HepG2 (cell line): Measurements from ENCODE around the gene STIM1. TPM values are rescaled to one million over a fixed set of nuclear protein-coding genes. Genes with fewer than 3 reads are reported as not detected.

ENCODE experiments used
- ARNT2 ChIP-seq: sonication (generic); formaldehyde crosslinking; IDR thresholded peaks from 2 replicates; pipeline ENCODE4 v1.8.0; 2022; ENCODE audit warnings: mild to moderate bottlenecking, low read depth, missing genetic modification reagents, moderate library complexity
- ATM ChIP-seq: fragments of 450-650 bp; IDR thresholded peaks from 2 replicates; pipeline ENCODE4 v1.7.1; 2017; ENCODE audit warnings: mild to moderate bottlenecking, borderline replicate concordance
- HNF1B ChIP-seq: sonication (generic); formaldehyde crosslinking; IDR thresholded peaks from 2 replicates; pipeline ENCODE4 v1.5.1; 2020; ENCODE audit warnings: mild to moderate bottlenecking, moderate library complexity, missing genetic modification reagents
- JARID2 ChIP-seq: sonication (generic); formaldehyde crosslinking; IDR thresholded peaks from 2 replicates; pipeline ENCODE4 v1.8.1; 2023; ENCODE audit warnings: missing genetic modification reagents, inconsistent platforms; ENCODE audit not compliant: insufficient replicate concordance
- JUND ChIP-seq: sonication (generic); formaldehyde crosslinking; IDR thresholded peaks from 2 replicates; pipeline ENCODE4 v1.8.0; 2022; ENCODE audit warnings: mild to moderate bottlenecking, missing genetic modification reagents
- MAX ChIP-seq: IDR thresholded peaks from 2 replicates; pipeline ENCODE4 v1.6.1; 2012; ENCODE audit warnings: inconsistent platforms
- NCOA5 ChIP-seq: sonication (generic); formaldehyde crosslinking; IDR thresholded peaks from 2 replicates; pipeline ENCODE4 v1.4.0; 2020; ENCODE audit warnings: missing genetic modification reagents
- POLR2AphosphoS2 ChIP-seq: IDR thresholded peaks from 2 replicates; pipeline ENCODE4 v1.6.1; 2011; ENCODE audit warnings: low read depth, low read length, improper control_type of control experiment
- POLR2AphosphoS5 ChIP-seq: IDR thresholded peaks from 2 replicates; pipeline ENCODE4 v1.6.1; 2012; ENCODE audit warnings: low read depth, low read length
- TCF12 ChIP-seq, 2 experiments: fragments of 450-650 bp in 1 of 2; sonication (generic) in 1 of 2; formaldehyde crosslinking in 1 of 2; IDR thresholded peaks; 2 replicates each; pipeline versions ENCODE4 v1.6.1 to v1.8.0; 2017 to 2022; ENCODE audit warnings: antibody characterized with exemption in 1 of 2, mild to moderate bottlenecking in 1 of 2, missing genetic modification reagents in 1 of 2, moderate library complexity in 1 of 2
- ZNF205 ChIP-seq: IDR thresholded peaks from 2 replicates; pipeline ENCODE4 v1.6.1; 2018; ENCODE audit warnings: missing biosample characterization, missing genetic modification reagents
- ZNF460 ChIP-seq: sonication (generic); formaldehyde crosslinking; IDR thresholded peaks from 2 replicates; pipeline ENCODE4 v1.5.1; 2020; ENCODE audit warnings: missing genetic modification reagents, mild to moderate bottlenecking, borderline replicate concordance
- ZNF614 ChIP-seq: IDR thresholded peaks from 2 replicates; pipeline ENCODE4 v1.6.1; 2018; ENCODE audit warnings: missing biosample characterization, missing genetic modification reagents, inconsistent platforms, borderline replicate concordance
- ZNF644 ChIP-seq: IDR thresholded peaks from 2 replicates; pipeline ENCODE4 v1.6.1; 2016; ENCODE audit warnings: low read depth
- polyA plus RNA-seq, 8 experiments: library from polyadenylated mRNA; depleted of rRNA in 3 of 8; stranded (reverse) in 7 of 8; unstranded in 1 of 8; fragments of >200 nt; fragmentation: Illumina TruSeq in 4 of 8; extraction: Trizol in 4 of 8; gene quantifications; 2 replicates each; pipeline versions ENCODE4 v1.2.1 to v1.2.3, GENCODE V29; 2011 to 2016; ENCODE audit warnings: low read depth in 4 of 8, missing spikeins in 1 of 8, mixed read lengths in 1 of 8; ENCODE audit not compliant: insufficient read depth in 1 of 8
- total RNA-seq, 5 experiments: library from RNA; depleted of rRNA; stranded (reverse); fragments of >200 nt; fragmentation: Illumina TruSeq; extraction: Trizol; gene quantifications; 2 replicates each; pipeline ENCODE4 v1.2.3, GENCODE V29; 2016; ENCODE audit warnings: low read depth in 1 of 5
- TF ChIP-seq, protein P1 (sequence below): sonication (generic); formaldehyde crosslinking; IDR thresholded peaks from 2 replicates; pipeline ENCODE4 v1.9.0; 2021; ENCODE audit warnings: missing genetic modification reagents, borderline replicate concordance
- TF ChIP-seq, protein P2 (sequence below): sonication (generic); formaldehyde crosslinking; IDR thresholded peaks from 2 replicates; pipeline ENCODE4 v1.4.0; 2020; ENCODE audit warnings: missing genetic modification reagents, mild to moderate bottlenecking, borderline replicate concordance
- TF ChIP-seq, protein P3 (sequence below): sonication (generic); formaldehyde crosslinking; IDR thresholded peaks from 2 replicates; pipeline ENCODE4 v1.4.0; 2020; ENCODE audit warnings: missing genetic modification reagents

Gene STIM1
- total and polyA plus RNA-seq, 2 of the 13 experiments (the other 11 are each of a cell fraction or from before 2014, with no cell fraction given), result 19.2 to 28.5 TPM

DNA sequence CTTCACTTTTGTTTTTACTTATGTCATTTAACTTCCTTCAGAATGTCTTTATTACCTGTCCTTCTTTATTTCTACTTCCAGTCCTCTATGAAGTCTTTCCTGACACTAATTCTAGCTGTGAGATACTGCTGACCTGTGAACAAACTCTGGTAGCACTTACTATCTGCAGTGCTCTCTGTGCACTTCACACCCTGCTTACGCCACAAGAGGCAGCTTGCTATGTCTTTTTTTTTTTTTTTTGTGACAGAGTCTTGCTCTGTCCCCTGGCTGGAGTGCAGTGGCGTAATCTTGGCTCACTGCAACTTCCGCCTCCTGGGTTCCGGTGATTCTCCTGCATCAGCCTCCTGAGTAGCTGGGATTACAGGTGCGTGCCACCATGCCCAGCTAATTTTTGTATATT lies 10.7 kb downstream of the STIM1 start (continued):
- no peak for TF ChIP-seq JUND (CRISPR knock-in tag)
- no peak for TF ChIP-seq ATM
- no peak for TF ChIP-seq POLR2AphosphoS2
- 0 out of 2 replicates have a peak, but pooled peaks have one; percentile 21 for TF ChIP-seq MAX
- TF ChIP-seq, protein P1, sequence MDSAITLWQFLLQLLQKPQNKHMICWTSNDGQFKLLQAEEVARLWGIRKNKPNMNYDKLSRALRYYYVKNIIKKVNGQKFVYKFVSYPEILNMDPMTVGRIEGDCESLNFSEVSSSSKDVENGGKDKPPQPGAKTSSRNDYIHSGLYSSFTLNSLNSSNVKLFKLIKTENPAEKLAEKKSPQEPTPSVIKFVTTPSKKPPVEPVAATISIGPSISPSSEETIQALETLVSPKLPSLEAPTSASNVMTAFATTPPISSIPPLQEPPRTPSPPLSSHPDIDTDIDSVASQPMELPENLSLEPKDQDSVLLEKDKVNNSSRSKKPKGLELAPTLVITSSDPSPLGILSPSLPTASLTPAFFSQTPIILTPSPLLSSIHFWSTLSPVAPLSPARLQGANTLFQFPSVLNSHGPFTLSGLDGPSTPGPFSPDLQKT (CRISPR knock-in tag), result no peak
- no peak for TF ChIP-seq TCF12 (IDR thresholded peaks at IDR 0.05)
- no peak for TF ChIP-seq TCF12 (CRISPR knock-in tag; IDR thresholded peaks at IDR 0.05)
- no peak for TF ChIP-seq ZNF614 (CRISPR knock-in tag)
- TF ChIP-seq HNF1B, result no peak
- no peak for TF ChIP-seq JARID2 (CRISPR knock-in tag)
- no peak for TF ChIP-seq POLR2AphosphoS5
- TF ChIP-seq NCOA5, result no peak
- TF ChIP-seq, protein P2, sequence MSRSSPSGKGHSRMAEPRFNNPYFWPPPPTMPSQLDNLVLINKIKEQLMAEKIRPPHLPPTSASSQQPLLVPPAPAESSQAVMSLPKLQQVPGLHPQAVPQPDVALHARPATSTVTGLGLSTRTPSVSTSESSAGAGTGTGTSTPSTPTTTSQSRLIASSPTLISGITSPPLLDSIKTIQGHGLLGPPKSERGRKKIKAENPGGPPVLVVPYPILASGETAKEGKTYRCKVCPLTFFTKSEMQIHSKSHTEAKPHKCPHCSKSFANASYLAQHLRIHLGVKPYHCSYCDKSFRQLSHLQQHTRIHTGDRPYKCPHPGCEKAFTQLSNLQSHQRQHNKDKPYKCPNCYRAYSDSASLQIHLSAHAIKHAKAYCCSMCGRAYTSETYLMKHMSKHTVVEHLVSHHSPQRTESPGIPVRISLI, result peak; percentile 98
- no peak for TF ChIP-seq ZNF644
- no peak for TF ChIP-seq ZNF205 (CRISPR knock-in tag)
- TF ChIP-seq, protein P3, sequence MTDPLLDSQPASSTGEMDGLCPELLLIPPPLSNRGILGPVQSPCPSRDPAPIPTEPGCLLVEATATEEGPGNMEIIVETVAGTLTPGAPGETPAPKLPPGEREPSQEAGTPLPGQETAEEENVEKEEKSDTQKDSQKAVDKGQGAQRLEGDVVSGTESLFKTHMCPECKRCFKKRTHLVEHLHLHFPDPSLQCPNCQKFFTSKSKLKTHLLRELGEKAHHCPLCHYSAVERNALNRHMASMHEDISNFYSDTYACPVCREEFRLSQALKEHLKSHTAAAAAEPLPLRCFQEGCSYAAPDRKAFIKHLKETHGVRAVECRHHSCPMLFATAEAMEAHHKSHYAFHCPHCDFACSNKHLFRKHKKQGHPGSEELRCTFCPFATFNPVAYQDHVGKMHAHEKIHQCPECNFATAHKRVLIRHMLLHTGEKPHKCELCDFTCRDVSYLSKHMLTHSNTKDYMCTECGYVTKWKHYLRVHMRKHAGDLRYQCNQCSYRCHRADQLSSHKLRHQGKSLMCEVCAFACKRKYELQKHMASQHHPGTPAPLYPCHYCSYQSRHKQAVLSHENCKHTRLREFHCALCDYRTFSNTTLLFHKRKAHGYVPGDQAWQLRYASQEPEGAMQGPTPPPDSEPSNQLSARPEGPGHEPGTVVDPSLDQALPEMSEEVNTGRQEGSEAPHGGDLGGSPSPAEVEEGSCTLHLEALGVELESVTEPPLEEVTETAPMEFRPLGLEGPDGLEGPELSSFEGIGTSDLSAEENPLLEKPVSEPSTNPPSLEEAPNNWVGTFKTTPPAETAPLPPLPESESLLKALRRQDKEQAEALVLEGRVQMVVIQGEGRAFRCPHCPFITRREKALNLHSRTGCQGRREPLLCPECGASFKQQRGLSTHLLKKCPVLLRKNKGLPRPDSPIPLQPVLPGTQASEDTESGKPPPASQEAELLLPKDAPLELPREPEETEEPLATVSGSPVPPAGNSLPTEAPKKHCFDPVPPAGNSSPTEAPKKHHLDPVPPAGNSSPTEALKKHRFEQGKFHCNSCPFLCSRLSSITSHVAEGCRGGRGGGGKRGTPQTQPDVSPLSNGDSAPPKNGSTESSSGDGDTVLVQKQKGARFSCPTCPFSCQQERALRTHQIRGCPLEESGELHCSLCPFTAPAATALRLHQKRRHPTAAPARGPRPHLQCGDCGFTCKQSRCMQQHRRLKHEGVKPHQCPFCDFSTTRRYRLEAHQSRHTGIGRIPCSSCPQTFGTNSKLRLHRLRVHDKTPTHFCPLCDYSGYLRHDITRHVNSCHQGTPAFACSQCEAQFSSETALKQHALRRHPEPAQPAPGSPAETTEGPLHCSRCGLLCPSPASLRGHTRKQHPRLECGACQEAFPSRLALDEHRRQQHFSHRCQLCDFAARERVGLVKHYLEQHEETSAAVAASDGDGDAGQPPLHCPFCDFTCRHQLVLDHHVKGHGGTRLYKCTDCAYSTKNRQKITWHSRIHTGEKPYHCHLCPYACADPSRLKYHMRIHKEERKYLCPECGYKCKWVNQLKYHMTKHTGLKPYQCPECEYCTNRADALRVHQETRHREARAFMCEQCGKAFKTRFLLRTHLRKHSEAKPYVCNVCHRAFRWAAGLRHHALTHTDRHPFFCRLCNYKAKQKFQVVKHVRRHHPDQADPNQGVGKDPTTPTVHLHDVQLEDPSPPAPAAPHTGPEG (CRISPR knock-in tag), result no peak
- TF ChIP-seq ZNF460 (CRISPR knock-in tag), result peak; percentile 92
- no peak for TF ChIP-seq ARNT2
